NT2/D1 (cell line): Measurements from ENCODE around the gene DDC.

Experiments
- DNase-seq: peaks from one replicate; pipeline ENCODE4 v3.0.0-alpha.2; 2011; ENCODE audit warnings: low read depth, low spot score
- H3K27me3 ChIP-seq: 2 replicates; pipeline ENCODE4 v1.6.0; 2011; ENCODE audit warnings: mild to moderate bottlenecking; ENCODE audit not compliant: insufficient read length, insufficient read depth
- H3K36me3 ChIP-seq: 2 replicates; pipeline ENCODE4 v1.6.1; 2011; ENCODE audit warnings: mild to moderate bottlenecking, low read length, mixed read lengths; ENCODE audit not compliant: insufficient read depth, insufficient read length
- H3K4me1 ChIP-seq: 2 replicates; pipeline ENCODE4 v1.5.1; 2011; ENCODE audit not compliant: insufficient read depth, insufficient read length
- H3K4me3 ChIP-seq: 2 replicates; pipeline ENCODE4 v1.5.1; 2011; ENCODE audit warnings: low read depth; ENCODE audit not compliant: insufficient read length
- H3K9ac ChIP-seq: 2 replicates; pipeline ENCODE4 v1.6.0; 2011; ENCODE audit warnings: low read depth; ENCODE audit not compliant: insufficient read length
- H3K9me3 ChIP-seq: 2 replicates; pipeline ENCODE4 v1.5.1; 2011; ENCODE audit warnings: mild to moderate bottlenecking, low read length; ENCODE audit not compliant: insufficient read depth
- SUZ12 ChIP-seq: IDR thresholded peaks from 2 replicates; pipeline ENCODE4 v1.6.1; 2011; ENCODE audit not compliant: insufficient read length, insufficient read depth; ENCODE audit errors: extremely low read depth
- YY1 ChIP-seq: IDR thresholded peaks from 2 replicates; pipeline ENCODE4 v1.6.1; 2011; ENCODE audit not compliant: insufficient read length, insufficient read depth
- ZNF274 ChIP-seq: IDR thresholded peaks from 2 replicates; pipeline ENCODE4 v1.6.1; 2011; ENCODE audit warnings: mild to moderate bottlenecking, low read depth, low read length

The DDC gene

DNA sequence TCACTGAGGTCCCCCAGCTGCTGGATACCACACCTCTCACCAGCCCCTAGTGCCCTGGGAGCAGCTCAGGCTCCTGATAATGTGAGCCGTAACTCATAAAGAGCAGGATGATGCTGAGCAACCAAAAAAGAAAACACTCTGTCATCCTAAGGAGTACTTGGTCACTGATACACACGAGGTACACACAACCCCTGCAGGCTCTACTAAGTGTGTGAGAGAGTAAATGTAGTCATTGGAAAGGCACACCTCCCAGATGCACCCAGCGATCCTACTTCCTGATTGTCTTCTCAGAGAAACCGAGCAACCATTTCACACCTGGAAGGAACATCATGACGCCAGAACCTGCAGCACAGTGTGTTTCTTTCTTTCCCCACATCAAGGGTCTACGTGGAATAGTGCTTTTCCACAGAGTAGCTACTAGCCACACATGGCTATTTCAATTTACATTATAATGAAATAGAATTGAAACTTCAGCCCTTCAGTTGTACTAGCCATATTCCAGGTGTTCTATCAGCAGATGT, 149.3 kb downstream of the DDC start:
- no peak overlapping the region for H3K4me3 ChIP-seq
- no peak for DNase-seq
- H3K27me3 ChIP-seq = no peaks in the 10 kb centered on the region
- H3K36me3 ChIP-seq = no peaks in the 10 kb centered on the region
- peaks cover 2% of the 10 kb centered on the region for H3K4me1 ChIP-seq
- TF ChIP-seq YY1 (no peak), ZNF274 (no peak), SUZ12 (no peak)
- no peaks in the 10 kb centered on the region for H3K9me3 ChIP-seq
- no peak overlapping the region for H3K9ac ChIP-seq

DNA sequence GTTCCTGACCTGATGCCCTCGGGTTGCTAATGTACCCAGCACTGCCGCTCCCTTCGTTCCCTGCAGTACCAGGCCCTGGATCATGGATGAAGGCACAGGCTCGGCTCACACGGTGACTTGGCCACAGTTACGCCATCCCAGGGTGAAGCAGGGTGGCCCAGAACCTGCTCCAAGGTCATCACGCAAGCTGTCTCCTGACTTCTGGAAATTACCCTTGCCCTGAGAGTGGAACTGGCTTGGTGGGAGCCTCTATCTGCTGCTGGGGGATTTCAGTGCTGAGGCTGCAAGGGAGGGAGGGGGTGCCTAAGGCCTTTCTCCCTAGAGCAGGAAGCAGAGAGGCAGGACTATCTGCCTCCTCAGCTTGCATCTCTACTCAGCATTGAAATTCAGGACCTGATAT, 151.6 kb downstream of the DDC start:
- Histone ChIP-seq H3K27me3 (no peaks in the 10 kb centered on the region), H3K4me3 (no peak overlapping the region), H3K9me3 (no peaks in the 10 kb centered on the region), H3K9ac (no peak overlapping the region), H3K36me3 (no peaks in the 10 kb centered on the region), H3K4me1 (peaks cover 2% of the 10 kb centered on the region)
- TF ChIP-seq ZNF274 (no peak), YY1 (no peak), SUZ12 (no peak)
- no peak for DNase-seq

DNA sequence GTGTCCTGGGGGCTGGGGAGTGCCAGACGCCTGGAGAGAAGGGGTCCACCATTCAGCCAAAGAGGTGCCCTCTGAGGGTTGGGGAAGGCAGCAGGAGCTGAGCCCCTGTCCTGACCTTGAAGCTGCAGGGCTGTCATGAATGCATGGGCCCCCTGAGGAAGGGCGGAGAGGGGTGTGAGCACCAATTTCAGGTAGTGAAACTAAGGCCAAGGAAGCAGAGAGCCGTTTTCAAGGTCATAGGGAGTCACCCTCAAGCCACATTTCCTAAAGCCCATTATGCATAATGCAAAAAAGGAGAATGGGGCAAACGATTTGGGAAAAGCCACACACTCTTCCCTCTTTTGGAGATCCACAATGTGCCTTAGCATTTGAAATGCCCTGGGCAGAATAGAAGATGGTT, 152.2 kb downstream of the DDC start:
- Histone ChIP-seq H3K9ac (no peak overlapping the region), H3K4me3 (no peak overlapping the region), H3K9me3 (no peaks in the 10 kb centered on the region), H3K27me3 (no peaks in the 10 kb centered on the region), H3K36me3 (no peaks in the 10 kb centered on the region), H3K4me1 (no peaks in the 10 kb centered on the region)
- DNase-seq = no peak
- no peak for TF ChIP-seq ZNF274
- TF ChIP-seq SUZ12 = no peak
- TF ChIP-seq YY1 = no peak

DNA sequence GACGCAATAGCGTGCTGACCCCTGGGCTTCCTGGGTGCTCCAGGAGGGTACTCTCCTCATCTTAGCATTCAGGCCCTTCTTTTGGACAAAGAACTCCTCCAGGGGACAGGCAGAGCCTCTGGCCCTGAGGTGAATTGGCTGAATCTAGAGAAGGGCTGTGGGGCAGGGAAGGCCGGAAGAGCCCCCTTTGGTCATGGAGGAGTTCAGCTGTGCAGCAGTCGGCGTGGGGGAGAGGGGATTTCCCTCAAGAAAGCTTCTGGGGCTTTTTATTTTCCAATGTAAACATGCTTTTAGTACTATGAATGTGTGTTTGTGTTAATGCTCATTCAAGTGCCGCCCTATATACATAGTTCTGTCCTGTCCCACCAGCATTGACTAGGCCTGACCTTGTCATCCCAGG, 153.9 kb downstream of the DDC start:
- H3K36me3 ChIP-seq = no peaks in the 10 kb centered on the region
- no peaks in the 10 kb centered on the region for H3K27me3 ChIP-seq
- TF ChIP-seq ZNF274 (no peak), SUZ12 (no peak), YY1 (no peak)
- no peak overlapping the region for H3K9ac ChIP-seq
- DNase-seq = no peak
- H3K9me3 ChIP-seq = no peaks in the 10 kb centered on the region
- H3K4me3 ChIP-seq = no peak overlapping the region
- H3K4me1 ChIP-seq = no peaks in the 10 kb centered on the region

DNA sequence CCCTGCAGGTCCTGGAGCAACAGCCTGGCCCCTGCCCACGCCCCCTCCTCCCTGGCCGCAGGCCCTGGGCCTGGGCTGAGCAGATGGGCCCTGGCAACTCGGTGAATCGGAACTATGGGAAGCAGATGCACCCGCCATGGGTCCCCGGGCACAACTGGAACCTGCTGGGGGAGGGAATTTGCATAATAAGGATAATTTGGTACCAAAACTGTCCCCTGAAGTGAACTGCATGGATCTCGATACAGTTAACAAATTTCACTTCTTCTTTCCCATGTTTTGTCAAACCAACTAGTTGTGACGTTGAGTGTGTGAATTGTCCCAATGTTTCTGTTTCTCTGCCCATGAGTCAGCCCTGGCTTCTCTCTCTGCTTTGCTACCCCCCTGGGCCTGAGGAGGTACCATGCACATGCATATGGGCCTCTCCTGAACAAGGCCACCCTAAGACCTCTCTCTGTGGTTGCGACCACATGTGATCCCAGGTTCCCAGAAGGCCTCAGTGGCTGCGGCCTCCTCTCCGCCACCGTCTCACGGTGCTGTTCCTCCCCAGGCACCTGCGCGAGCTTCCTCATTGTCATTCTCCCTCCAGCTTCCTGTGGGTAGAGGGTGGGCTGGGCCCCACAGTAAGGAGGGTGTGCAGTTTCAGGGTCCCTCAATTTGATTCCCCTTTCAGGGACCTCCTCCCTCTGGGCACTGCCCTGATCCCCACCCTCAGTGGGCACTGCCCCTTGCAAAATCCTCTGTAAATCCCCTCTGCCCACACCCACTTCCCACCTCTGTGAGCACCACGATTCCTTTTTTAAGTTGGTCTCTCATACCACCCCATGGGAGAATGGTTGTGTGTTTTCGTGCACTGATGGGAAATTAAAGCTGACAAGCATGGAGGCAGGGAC, 155.1 kb downstream of the DDC start:
- Histone ChIP-seq H3K4me3 (no peak overlapping the region), H3K4me1 (no peaks in the 10 kb centered on the region), H3K27me3 (no peaks in the 10 kb centered on the region), H3K9me3 (no peaks in the 10 kb centered on the region), H3K36me3 (no peaks in the 10 kb centered on the region), H3K9ac (no peak overlapping the region)
- no peak for TF ChIP-seq SUZ12
- TF ChIP-seq YY1 = no peak
- TF ChIP-seq ZNF274 = no peak
- DNase-seq = no peak
